Measurements from ENCODE around the gene LRRC42. TPM values are rescaled to one million over a fixed set of nuclear protein-coding genes. Genes with fewer than 3 reads are reported as not detected.
A peak's percentile ranks its signal among the peaks of the same experiment; 100 is the strongest.

LRRC42 gene
- total RNA-seq, 1 donor, result 41.9 TPM

DNA sequence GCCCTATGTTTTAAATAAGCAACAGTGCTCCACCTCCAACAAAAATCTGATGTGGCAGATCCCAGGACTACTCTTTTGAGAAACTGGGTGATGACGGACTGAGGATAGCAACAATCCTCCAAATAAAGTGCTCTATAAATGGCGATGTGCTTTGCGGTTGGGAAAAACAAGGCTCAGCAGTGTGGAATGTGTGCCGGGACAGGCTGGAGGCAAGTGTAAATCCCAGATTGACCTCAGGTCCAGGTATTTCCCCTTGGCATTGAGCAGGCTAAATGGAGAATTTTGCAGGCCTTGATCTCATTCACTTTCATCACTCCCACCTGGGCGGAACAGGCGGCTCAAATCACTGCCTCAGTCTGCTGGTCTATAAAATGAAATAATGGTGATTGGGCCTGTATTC lies 35.1 kb downstream of the LRRC42 start:
- TF ChIP-seq, protein P1, sequence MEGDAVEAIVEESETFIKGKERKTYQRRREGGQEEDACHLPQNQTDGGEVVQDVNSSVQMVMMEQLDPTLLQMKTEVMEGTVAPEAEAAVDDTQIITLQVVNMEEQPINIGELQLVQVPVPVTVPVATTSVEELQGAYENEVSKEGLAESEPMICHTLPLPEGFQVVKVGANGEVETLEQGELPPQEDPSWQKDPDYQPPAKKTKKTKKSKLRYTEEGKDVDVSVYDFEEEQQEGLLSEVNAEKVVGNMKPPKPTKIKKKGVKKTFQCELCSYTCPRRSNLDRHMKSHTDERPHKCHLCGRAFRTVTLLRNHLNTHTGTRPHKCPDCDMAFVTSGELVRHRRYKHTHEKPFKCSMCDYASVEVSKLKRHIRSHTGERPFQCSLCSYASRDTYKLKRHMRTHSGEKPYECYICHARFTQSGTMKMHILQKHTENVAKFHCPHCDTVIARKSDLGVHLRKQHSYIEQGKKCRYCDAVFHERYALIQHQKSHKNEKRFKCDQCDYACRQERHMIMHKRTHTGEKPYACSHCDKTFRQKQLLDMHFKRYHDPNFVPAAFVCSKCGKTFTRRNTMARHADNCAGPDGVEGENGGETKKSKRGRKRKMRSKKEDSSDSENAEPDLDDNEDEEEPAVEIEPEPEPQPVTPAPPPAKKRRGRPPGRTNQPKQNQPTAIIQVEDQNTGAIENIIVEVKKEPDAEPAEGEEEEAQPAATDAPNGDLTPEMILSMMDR (IDR thresholded peaks at IDR 0.05; ENCODE audit: insufficient read depth, low read length), result no peak
- no peak overlapping the region for H3K4me3 ChIP-seq (ENCODE audit: low read depth, low read length)
- DNase-seq (ENCODE audit: low read depth), result no peak

DNA sequence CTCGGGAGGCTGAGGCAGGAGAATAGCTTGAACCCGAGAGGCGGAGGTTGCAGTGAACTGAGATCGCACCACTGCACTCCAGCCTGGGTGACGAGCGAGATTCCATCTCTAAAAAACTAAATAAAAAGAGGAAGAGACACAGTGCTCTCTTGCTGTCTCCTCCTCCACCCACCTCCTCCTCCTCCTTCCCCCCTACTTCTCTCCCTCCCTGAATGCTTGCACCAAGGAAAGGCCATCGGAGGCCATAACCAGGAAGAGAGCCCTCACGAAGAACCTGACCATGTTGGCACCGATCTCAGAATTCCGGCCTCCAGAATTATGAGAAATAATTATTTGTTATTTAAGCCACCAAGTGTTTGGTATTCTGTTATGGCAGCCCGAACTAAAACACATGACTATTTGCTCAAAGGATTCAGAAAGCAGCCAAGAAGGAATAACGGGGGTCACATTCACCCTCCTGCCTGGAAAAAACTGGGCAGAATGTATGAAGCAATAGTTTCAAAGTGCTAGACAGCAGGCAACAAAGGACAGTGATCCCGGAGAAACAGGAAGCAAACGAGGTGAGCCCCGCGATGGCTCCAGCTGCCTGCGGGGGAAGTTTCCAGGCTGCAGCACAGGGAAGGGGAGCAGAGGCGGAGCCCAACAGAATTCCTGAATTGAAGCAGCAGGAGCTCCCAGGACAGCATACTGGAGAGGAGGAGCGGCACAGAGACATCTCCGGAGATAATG lies 36.0 kb downstream of the LRRC42 start:
- TF ChIP-seq, protein P1 (IDR thresholded peaks at IDR 0.05; ENCODE audit: insufficient read depth, low read length), result no peak
- H3K4me3 ChIP-seq (ENCODE audit: low read depth, low read length), result peak overlapping the region; percentile 31
- DNase-seq (ENCODE audit: low read depth), result peak; percentile 40

DNA sequence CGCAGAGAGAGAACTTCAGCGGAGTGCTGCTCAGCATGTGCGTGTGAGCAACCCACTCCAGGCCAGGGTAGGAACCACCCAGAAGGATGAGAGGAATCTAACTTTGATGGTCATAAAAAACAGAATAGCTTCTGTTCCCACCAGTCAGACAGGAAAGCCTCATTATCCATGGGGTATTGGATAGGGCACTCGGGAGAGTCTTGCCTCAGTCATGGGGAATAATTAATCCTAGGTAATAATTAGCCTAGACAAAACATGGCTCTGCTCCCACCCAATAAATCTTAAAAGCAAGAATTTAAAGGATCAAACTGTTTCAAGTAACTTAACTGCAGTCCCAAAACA lies 36.6 kb downstream of the LRRC42 start:
- no peak for DNase-seq (ENCODE audit: low read depth)
- peak overlapping the region; percentile 31 for H3K4me3 ChIP-seq (ENCODE audit: low read depth, low read length)
- TF ChIP-seq, protein P1 (IDR thresholded peaks at IDR 0.05; ENCODE audit: insufficient read depth, low read length), result no peak

DNA sequence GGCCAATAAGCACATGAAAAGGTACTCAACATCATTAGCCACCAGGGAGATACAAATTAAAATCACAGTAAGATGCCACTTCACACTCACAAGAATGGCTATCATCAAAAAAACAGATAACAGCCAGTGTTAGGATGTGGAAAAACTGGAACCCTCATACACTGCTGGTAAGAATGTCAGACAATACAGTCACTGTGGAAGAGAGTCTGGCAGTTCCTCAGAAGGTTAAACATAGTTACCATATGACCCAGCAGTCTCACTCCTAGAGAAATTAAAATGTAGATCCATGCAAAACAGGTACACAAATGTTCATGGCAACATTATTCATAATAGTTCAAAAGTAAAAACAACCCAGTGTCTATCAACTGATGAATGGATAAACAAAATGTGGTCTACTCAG lies 38.6 kb downstream of the LRRC42 start:
- H3K4me3 ChIP-seq (ENCODE audit: low read depth, low read length), result no peak overlapping the region
- TF ChIP-seq, protein P1 (IDR thresholded peaks at IDR 0.05; ENCODE audit: insufficient read depth, low read length), result no peak
- DNase-seq (ENCODE audit: low read depth), result no peak

DNA sequence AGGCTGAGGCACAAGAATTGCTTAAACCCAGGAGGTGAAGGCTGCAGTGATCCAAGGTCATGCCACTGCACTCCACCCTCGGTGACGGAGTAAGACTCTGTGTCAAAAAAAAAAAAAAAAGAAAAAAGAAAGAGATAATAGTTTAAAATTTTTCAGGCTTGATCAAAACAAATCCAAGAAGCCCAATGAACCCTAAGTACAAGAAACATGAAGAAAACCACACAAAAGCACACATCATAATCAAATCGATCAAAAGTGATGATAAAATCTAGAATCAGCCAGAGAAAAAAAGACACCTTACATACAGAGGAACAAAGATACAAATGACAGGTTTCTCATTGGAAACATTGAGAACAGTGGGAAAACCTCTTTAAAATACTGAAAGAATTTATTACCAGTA lies 40.3 kb downstream of the LRRC42 start:
- TF ChIP-seq, protein P1 (IDR thresholded peaks at IDR 0.05; ENCODE audit: insufficient read depth, low read length), result no peak
- no peak for DNase-seq (ENCODE audit: low read depth)
- H3K4me3 ChIP-seq (ENCODE audit: low read depth, low read length), result no peak overlapping the region

DNA sequence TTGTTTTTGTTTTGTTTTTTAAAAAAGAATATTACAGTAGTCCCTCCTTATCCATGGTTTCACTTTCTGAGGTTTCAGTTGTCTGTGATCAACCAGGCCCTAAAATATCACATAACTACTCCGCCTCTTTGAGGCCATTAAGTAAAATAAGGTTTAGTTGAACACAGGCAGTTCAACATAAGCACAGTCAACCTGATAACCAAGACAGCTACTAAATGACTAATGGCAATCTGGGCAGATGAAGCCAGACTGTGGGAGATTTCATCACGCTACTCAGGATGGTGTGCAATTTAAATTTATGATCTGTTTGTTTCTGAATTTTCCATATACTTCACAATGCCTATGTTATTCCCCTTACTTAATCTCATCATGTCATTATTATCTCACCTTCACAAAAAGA lies 41.7 kb downstream of the LRRC42 start:
- H3K4me3 ChIP-seq (ENCODE audit: low read depth, low read length), result no peak overlapping the region
- DNase-seq (ENCODE audit: low read depth), result peak; percentile 36
- TF ChIP-seq, protein P1 (IDR thresholded peaks at IDR 0.05; ENCODE audit: insufficient read depth, low read length), result no peak

All from fibroblast of the aortic adventitia (primary cell).